ENCODE measurements around the gene ITIH1.

The ITIH1 gene

GRCh38 chr3:52830535-52831258 lies 53.3 kb downstream of the ITIH1 start, which contains the start of gene ITIH4:
ITIH4 (minus strand) TSS chr3:52830672; CDS start chr3:52830642, 30 bp downstream.
- TF ChIP-seq CTCF (IDR thresholded peaks at IDR 0.05; ENCODE audit: extremely low read depth, missing control alignments) = no peak
- no peak for DNase-seq (ENCODE audit: low spot score)

GRCh38 chr3:52831500-52832301 lies 54.3 kb downstream of the ITIH1 start:
- TF ChIP-seq CTCF (IDR thresholded peaks at IDR 0.05; ENCODE audit: extremely low read depth, missing control alignments) = no peak
- DNase-seq (ENCODE audit: low spot score) = no peak

GRCh38 chr3:52833202-52833601 lies 55.8 kb downstream of the ITIH1 start:
- DNase-seq (ENCODE audit: low spot score) = no peak
- no peak for TF ChIP-seq CTCF (IDR thresholded peaks at IDR 0.05; ENCODE audit: extremely low read depth, missing control alignments)

GRCh38 chr3:52834871-52835501 lies 57.6 kb downstream of the ITIH1 start, which contains the start of gene MUSTN1:
MUSTN1 (minus strand) TSS chr3:52835019; CDS start chr3:52834948, 71 bp downstream.
- no peak for TF ChIP-seq CTCF (IDR thresholded peaks at IDR 0.05; ENCODE audit: extremely low read depth, missing control alignments)
- no peak for DNase-seq (ENCODE audit: low spot score)

- DNase-seq (ENCODE audit: low spot score) = no peak
- no peak for TF ChIP-seq CTCF (IDR thresholded peaks at IDR 0.05; ENCODE audit: extremely low read depth, missing control alignments)
These were observed 58.5 kb downstream of the ITIH1 start for GRCh38 chr3:52835766-52836470.

- TF ChIP-seq CTCF (IDR thresholded peaks at IDR 0.05; ENCODE audit: extremely low read depth, missing control alignments) = no peak
- no peak for DNase-seq (ENCODE audit: low spot score)
These were observed 59.1 kb downstream of the ITIH1 start for GRCh38 chr3:52836471-52836845.
